Urinary bladder (tissue), 4 donors: ENCODE measurements around the gene RELN. TPM values are rescaled to one million over a fixed set of nuclear protein-coding genes. Genes with fewer than 3 reads are reported as not detected.
A peak's percentile ranks its signal among the peaks of the same experiment; 100 is the strongest.
"Not testable (repeated sequence)": the region's sequence is repeated elsewhere in the genome, so short reads cannot be mapped to it uniquely, and the experiment has no call there.

Source experiments
- DNase-seq: peaks from one replicate; pipeline ENCODE4 v3.0.0-alpha.2; 2015; ENCODE audit errors: extremely low spot score
- H3K27ac ChIP-seq: one replicate; pipeline ENCODE4 v1.5.1; 2013; ENCODE audit warnings: low read depth, mild to moderate bottlenecking, moderate library complexity
- H3K36me3 ChIP-seq: one replicate; pipeline ENCODE4 v1.6.1; 2013; ENCODE audit warnings: mild to moderate bottlenecking, moderate library complexity; ENCODE audit not compliant: insufficient read depth
- H3K4me1 ChIP-seq: one replicate; pipeline ENCODE4 v1.6.1; 2013; ENCODE audit warnings: mild to moderate bottlenecking, moderate library complexity; ENCODE audit not compliant: insufficient read depth
- H3K4me3 ChIP-seq: one replicate; pipeline ENCODE4 v1.5.1; 2013; ENCODE audit warnings: low read depth, low read length
- WGBS: extraction: QIAGEN DNeasy Blood & Tissue Kit; methylation state at CpG from one replicate; pipeline ENCODE4 v1.1.7; 2013; 5-methylcytosine and 5-hydroxymethylcytosine counted together
- polyA plus RNA-seq: library from polyadenylated mRNA; stranded (reverse); fragments of 200-250 nt; gene quantifications from one replicate; pipeline ENCODE4 v1.2.3, GENCODE V29; 2013
- total RNA-seq: library from RNA; depleted of rRNA; stranded (reverse); fragments of >200 nt; gene quantifications from one replicate; pipeline ENCODE4 v1.2.3, GENCODE V29; 2014
- donor health status: healthy with polysubstance abuse.
- donor health status: healthy.

Gene RELN
- 26.3 TPM for total RNA-seq
- polyA plus RNA-seq = 3.8 TPM

GRCh38 chr7:103989200-103989784, at the start of gene RELN:
RELN (minus strand) TSS chr7:103989658; CDS start chr7:103989356, 302 bp downstream.
- Histone ChIP-seq H3K4me1 (peaks cover 5% of the 10 kb centered on the region), H3K27ac (no peak within 1 kb of the TSS), H3K36me3 (no peaks in the 10 kb centered on the region), H3K4me3 (peak within 1 kb of the TSS; percentile 68)
- no peak for DNase-seq
- WGBS = under 1% methylated on average over 89 of the region's 89 CpGs

- Histone ChIP-seq H3K4me1 (no peaks in the 10 kb centered on the region), H3K4me3 (no peak overlapping the region), H3K36me3 (no peaks in the 10 kb centered on the region), H3K27ac (no peak overlapping the region)
- 83% methylated on average over 2 of the region's 2 CpGs for WGBS
- DNase-seq = no peak
Observed at GRCh38 chr7:104038136-104038535, 48.7 kb upstream of the RELN start.

- not testable (repeated sequence) for H3K36me3 ChIP-seq, DNase-seq
- 56% methylated on average over 3 of the region's 3 CpGs for WGBS
Observed at GRCh38 chr7:104036889-104037288, 47.4 kb upstream of the RELN start.

GRCh38 chr7:104035351-104035750, 45.9 kb upstream of the RELN start:
- WGBS = 33% methylated on average over 4 of the region's 4 CpGs
- no peak overlapping the region for H3K27ac ChIP-seq
- no peak for DNase-seq
- H3K36me3 ChIP-seq = no peaks in the 10 kb centered on the region
- H3K4me1 ChIP-seq = no peaks in the 10 kb centered on the region
- no peak overlapping the region for H3K4me3 ChIP-seq

More at GRCh38 chr7:104036889-104037288, 47.4 kb upstream of the RELN start:
- H3K4me1 ChIP-seq, H3K4me3 ChIP-seq, H3K27ac ChIP-seq: not testable (repeated sequence)

GRCh38 chr7:104034679-104035078, 45.2 kb upstream of the RELN start:
- Histone ChIP-seq H3K36me3 (no peaks in the 10 kb centered on the region), H3K4me3 (no peak overlapping the region), H3K4me1 (no peaks in the 10 kb centered on the region), H3K27ac (no peak overlapping the region)
- WGBS = 97% methylated on average over 1 of the region's 1 CpG
- no peak for DNase-seq

GRCh38 chr7:104033837-104034236, 44.4 kb upstream of the RELN start:
- Histone ChIP-seq H3K36me3 (no peaks in the 10 kb centered on the region), H3K4me1 (no peaks in the 10 kb centered on the region), H3K27ac (no peak overlapping the region), H3K4me3 (no peak overlapping the region)
- no peak for DNase-seq
- WGBS = 74% methylated on average over 1 of the region's 1 CpG

- H3K36me3 ChIP-seq = no peaks in the 10 kb centered on the region
- H3K4me1 ChIP-seq = no peaks in the 10 kb centered on the region
- H3K4me3 ChIP-seq = no peak overlapping the region
- DNase-seq = no peak
- H3K27ac ChIP-seq = no peak overlapping the region
- WGBS = 56% methylated on average over 5 of the region's 5 CpGs
Observed at GRCh38 chr7:104032486-104032885, 43.0 kb upstream of the RELN start.

- H3K27ac ChIP-seq = no peak overlapping the region
- no peak overlapping the region for H3K4me3 ChIP-seq
- no peaks in the 10 kb centered on the region for H3K4me1 ChIP-seq
- H3K36me3 ChIP-seq = no peaks in the 10 kb centered on the region
- DNase-seq = no peak
- 69% methylated on average over 2 of the region's 2 CpGs for WGBS
Observed at GRCh38 chr7:104029765-104030164, 40.3 kb upstream of the RELN start.

- WGBS = 77% methylated on average over 2 of the region's 2 CpGs
- DNase-seq = no peak
- H3K27ac ChIP-seq = no peak overlapping the region
- no peaks in the 10 kb centered on the region for H3K36me3 ChIP-seq
- H3K4me1 ChIP-seq = no peaks in the 10 kb centered on the region
- no peak overlapping the region for H3K4me3 ChIP-seq
Observed at GRCh38 chr7:104024632-104025031, 35.2 kb upstream of the RELN start.

GRCh38 chr7:104023100-104023499, 33.6 kb upstream of the RELN start:
- no peak overlapping the region for H3K4me3 ChIP-seq
- no peak for DNase-seq
- H3K27ac ChIP-seq = no peak overlapping the region
- WGBS = 94% methylated on average over 3 of the region's 3 CpGs
- no peaks in the 10 kb centered on the region for H3K4me1 ChIP-seq
- H3K36me3 ChIP-seq = no peaks in the 10 kb centered on the region

- Histone ChIP-seq H3K4me3 (no peak overlapping the region), H3K4me1 (no peaks in the 10 kb centered on the region), H3K36me3 (no peaks in the 10 kb centered on the region), H3K27ac (no peak overlapping the region)
- DNase-seq = no peak
- WGBS = 86% methylated on average over 1 of the region's 1 CpG
Observed at GRCh38 chr7:104018425-104018824, 29.0 kb upstream of the RELN start.

- WGBS = 59% methylated on average over 2 of the region's 2 CpGs
- DNase-seq = no peak
- H3K4me3 ChIP-seq = no peak overlapping the region
- no peak overlapping the region for H3K27ac ChIP-seq
- no peaks in the 10 kb centered on the region for H3K4me1 ChIP-seq
- no peaks in the 10 kb centered on the region for H3K36me3 ChIP-seq
Observed at GRCh38 chr7:104017001-104017400, 27.5 kb upstream of the RELN start.

- H3K36me3 ChIP-seq = no peaks in the 10 kb centered on the region
- no peaks in the 10 kb centered on the region for H3K4me1 ChIP-seq
- H3K4me3 ChIP-seq = no peak overlapping the region
- WGBS = 40% methylated on average over 1 of the region's 1 CpG
- no peak for DNase-seq
- no peak overlapping the region for H3K27ac ChIP-seq
Observed at GRCh38 chr7:104012835-104013234, 23.4 kb upstream of the RELN start.

GRCh38 chr7:104011829-104012228, 22.4 kb upstream of the RELN start:
- H3K36me3 ChIP-seq = no peaks in the 10 kb centered on the region
- 85% methylated on average over 2 of the region's 2 CpGs for WGBS
- H3K27ac ChIP-seq = no peak overlapping the region

More at GRCh38 chr7:104011829-104012228, 22.4 kb upstream of the RELN start:
- Histone ChIP-seq H3K4me3 (no peak overlapping the region), H3K4me1 (no peaks in the 10 kb centered on the region)
- no peak for DNase-seq
